Measurements from ENCODE around the gene JADE2. TPM values are rescaled to one million over a fixed set of nuclear protein-coding genes. Genes with fewer than 3 reads are reported as not detected.
A peak's percentile ranks its signal among the peaks of the same experiment; 100 is the strongest.

The JADE2 gene
- total RNA-seq, 1 donor from 2014 or later: 70.2 TPM

- intact Hi-C loops (cut with micrococcal nuclease): no loop called here
- Mint-ChIP-seq H3K4me3 (no peak overlapping the region), H3K27me3 (ENCODE audit: insufficient read depth) (no peaks in the 10 kb centered on the region), H3K9me3 (no peaks in the 10 kb centered on the region), H3K36me3 (ENCODE audit: low read depth) (peaks cover 31% of the 10 kb centered on the region), H3K27ac (peak overlapping the region; percentile 23), H3K4me1 (ENCODE audit: low read depth) (peaks cover 56% of the 10 kb centered on the region)
- DNase-seq (ENCODE audit: low spot score): no peak
Measured at GRCh38 chr5:134540747-134541733, 15.6 kb downstream of the JADE2 start.

GRCh38 chr5:134541736-134542376 lies 16.4 kb downstream of the JADE2 start:
- intact Hi-C loops (cut with micrococcal nuclease): no loop called here
- Mint-ChIP-seq H3K4me3 (no peak overlapping the region), H3K9me3 (no peaks in the 10 kb centered on the region), H3K36me3 (ENCODE audit: low read depth) (peaks cover 29% of the 10 kb centered on the region), H3K4me1 (ENCODE audit: low read depth) (peaks cover 48% of the 10 kb centered on the region), H3K27me3 (ENCODE audit: insufficient read depth) (no peaks in the 10 kb centered on the region), H3K27ac (no peak overlapping the region)
- no peak for DNase-seq (ENCODE audit: low spot score)

- peak; percentile 30 for DNase-seq (ENCODE audit: low spot score)
- H3K36me3 Mint-ChIP-seq (ENCODE audit: low read depth): peaks cover 28% of the 10 kb centered on the region
- H3K27ac Mint-ChIP-seq: peak overlapping the region; percentile 94
- H3K9me3 Mint-ChIP-seq: no peaks in the 10 kb centered on the region
- no peaks in the 10 kb centered on the region for H3K27me3 Mint-ChIP-seq (ENCODE audit: insufficient read depth)
- H3K4me1 Mint-ChIP-seq (ENCODE audit: low read depth): peaks cover 46% of the 10 kb centered on the region
- intact Hi-C loops (cut with micrococcal nuclease): loop anchor here (1.0 kb wide), 2 partner anchors 11 to 17 kb away; no protein-coding TSS in a partner anchor
- H3K4me3 Mint-ChIP-seq: peak overlapping the region; percentile 83
Measured at GRCh38 chr5:134543820-134544614, 18.5 kb downstream of the JADE2 start.

- intact Hi-C loops (cut with micrococcal nuclease): loop anchor here (1.0 kb wide), 1 partner anchor 8 kb away; no protein-coding TSS in a partner anchor
- H3K36me3 Mint-ChIP-seq (ENCODE audit: low read depth): peaks cover 29% of the 10 kb centered on the region
- peak overlapping the region; percentile 83 for H3K4me3 Mint-ChIP-seq
- no peaks in the 10 kb centered on the region for H3K27me3 Mint-ChIP-seq (ENCODE audit: insufficient read depth)
- peak overlapping the region; percentile 94 for H3K27ac Mint-ChIP-seq
- DNase-seq (ENCODE audit: low spot score): no peak
- H3K4me1 Mint-ChIP-seq (ENCODE audit: low read depth): peaks cover 50% of the 10 kb centered on the region
- H3K9me3 Mint-ChIP-seq: no peaks in the 10 kb centered on the region
Measured at GRCh38 chr5:134545070-134545868, 19.8 kb downstream of the JADE2 start.

- Mint-ChIP-seq H3K4me1 (ENCODE audit: low read depth) (peaks cover 40% of the 10 kb centered on the region), H3K27ac (no peak overlapping the region), H3K9me3 (no peaks in the 10 kb centered on the region), H3K27me3 (ENCODE audit: insufficient read depth) (no peaks in the 10 kb centered on the region), H3K4me3 (no peak overlapping the region), H3K36me3 (ENCODE audit: low read depth) (peaks cover 30% of the 10 kb centered on the region)
- DNase-seq (ENCODE audit: low spot score): no peak
- intact Hi-C loops (cut with micrococcal nuclease): no loop called here
Measured at GRCh38 chr5:134547066-134547465, 21.6 kb downstream of the JADE2 start.

- no peak overlapping the region for H3K4me3 Mint-ChIP-seq
- H3K36me3 Mint-ChIP-seq (ENCODE audit: low read depth): peaks cover 30% of the 10 kb centered on the region
- no peaks in the 10 kb centered on the region for H3K27me3 Mint-ChIP-seq (ENCODE audit: insufficient read depth)
- DNase-seq (ENCODE audit: low spot score): no peak
- peaks cover 40% of the 10 kb centered on the region for H3K4me1 Mint-ChIP-seq (ENCODE audit: low read depth)
- no peaks in the 10 kb centered on the region for H3K9me3 Mint-ChIP-seq
- no peak overlapping the region for H3K27ac Mint-ChIP-seq
- intact Hi-C loops (cut with micrococcal nuclease): no loop called here
Measured at GRCh38 chr5:134547579-134547978, 22.1 kb downstream of the JADE2 start.

- Mint-ChIP-seq H3K27me3 (ENCODE audit: insufficient read depth) (no peaks in the 10 kb centered on the region), H3K36me3 (ENCODE audit: low read depth) (peaks cover 30% of the 10 kb centered on the region), H3K9me3 (no peaks in the 10 kb centered on the region), H3K4me1 (ENCODE audit: low read depth) (peaks cover 40% of the 10 kb centered on the region), H3K4me3 (no peak overlapping the region), H3K27ac (peak overlapping the region; percentile 69)
- intact Hi-C loops (cut with micrococcal nuclease): no loop called here
- no peak for DNase-seq (ENCODE audit: low spot score)
Measured at GRCh38 chr5:134547999-134548658, 22.7 kb downstream of the JADE2 start.

GRCh38 chr5:134549714-134550113 lies 24.2 kb downstream of the JADE2 start:
- DNase-seq (ENCODE audit: low spot score): no peak
- Mint-ChIP-seq H3K27ac (no peak overlapping the region), H3K4me1 (ENCODE audit: low read depth) (peaks cover 35% of the 10 kb centered on the region), H3K36me3 (ENCODE audit: low read depth) (peaks cover 37% of the 10 kb centered on the region), H3K9me3 (no peaks in the 10 kb centered on the region), H3K4me3 (no peak overlapping the region), H3K27me3 (ENCODE audit: insufficient read depth) (no peaks in the 10 kb centered on the region)
- intact Hi-C loops (cut with micrococcal nuclease): no loop called here

GRCh38 chr5:134550271-134551214 lies 25.1 kb downstream of the JADE2 start:
- Mint-ChIP-seq H3K27ac (no peak overlapping the region), H3K9me3 (no peaks in the 10 kb centered on the region), H3K27me3 (ENCODE audit: insufficient read depth) (no peaks in the 10 kb centered on the region), H3K36me3 (ENCODE audit: low read depth) (peaks cover 39% of the 10 kb centered on the region), H3K4me1 (ENCODE audit: low read depth) (peaks cover 35% of the 10 kb centered on the region), H3K4me3 (no peak overlapping the region)
- intact Hi-C loops (cut with micrococcal nuclease): no loop called here
- no peak for DNase-seq (ENCODE audit: low spot score)

GRCh38 chr5:134551901-134552300 lies 26.4 kb downstream of the JADE2 start:
- Mint-ChIP-seq H3K9me3 (no peaks in the 10 kb centered on the region), H3K27ac (peak overlapping the region; percentile 57), H3K4me3 (no peak overlapping the region), H3K27me3 (ENCODE audit: insufficient read depth) (no peaks in the 10 kb centered on the region), H3K4me1 (ENCODE audit: low read depth) (peaks cover 45% of the 10 kb centered on the region), H3K36me3 (ENCODE audit: low read depth) (peaks cover 48% of the 10 kb centered on the region)
- DNase-seq (ENCODE audit: low spot score): no peak
- intact Hi-C loops (cut with micrococcal nuclease): no loop called here

GRCh38 chr5:134552301-134552700 lies 26.8 kb downstream of the JADE2 start:
- intact Hi-C loops (cut with micrococcal nuclease): no loop called here
- H3K9me3 Mint-ChIP-seq: no peaks in the 10 kb centered on the region
- H3K4me1 Mint-ChIP-seq (ENCODE audit: low read depth): peaks cover 46% of the 10 kb centered on the region
- no peak overlapping the region for H3K27ac Mint-ChIP-seq
- no peak overlapping the region for H3K4me3 Mint-ChIP-seq
- H3K36me3 Mint-ChIP-seq (ENCODE audit: low read depth): peaks cover 46% of the 10 kb centered on the region
- no peaks in the 10 kb centered on the region for H3K27me3 Mint-ChIP-seq (ENCODE audit: insufficient read depth)
- no peak for DNase-seq (ENCODE audit: low spot score)

Measured in activated T-helper 1 cell treated with anti-CD3 and anti-CD28 coated beads, Interleukin-12 subunit alpha, Interleukin-12 subunit beta, Interleukin-2, Interleukin-4 antibody, amounts not matched to agents 30 ng/mL and 10 ng/mL and 1 ng/mL, durations not matched to agents 14 hours and 24 hours and 36 hours (primary cell).